ENCODE data around the gene ABI1. TPM values are rescaled to one million over a fixed set of nuclear protein-coding genes. Genes with fewer than 3 reads are reported as not detected.

Gene ABI1
- total RNA-seq, 2 donors from 2014 or later, result 43.3 to 50.5 TPM

DNA sequence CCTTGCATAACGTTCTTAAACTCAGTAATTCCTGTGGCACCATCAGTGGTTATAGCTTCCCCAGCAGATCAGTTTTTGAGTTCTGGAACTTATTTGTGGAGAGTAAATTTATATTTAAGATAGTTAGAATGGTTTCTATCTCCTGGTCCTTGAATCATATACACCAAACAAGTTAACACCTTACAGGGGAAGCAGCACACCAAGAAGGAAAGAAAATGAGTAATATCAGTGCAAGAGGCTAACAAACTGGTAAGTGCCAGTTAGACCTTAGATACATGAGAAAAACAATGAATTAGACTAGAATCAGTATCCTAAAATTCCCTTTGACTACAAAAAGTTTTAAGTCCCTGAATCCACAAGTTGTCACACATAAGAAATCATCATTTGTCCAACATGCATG, 54.2 kb downstream of the ABI1 start:
- Histone ChIP-seq H3K36me3 (no peaks in the 10 kb centered on the region), H3K27ac (no peak overlapping the region), H3K9me3 (no peaks in the 10 kb centered on the region), H3K4me1 (ENCODE audit: control insufficient read depth in 1 of 2, low read depth in 2 of 2) (peaks cover 19 to 25% of the 10 kb centered on the region in 2 donors), H3K4me3 (no peak overlapping the region), H3K27me3 (replicated peaks; ENCODE audit: insufficient read depth) (no peaks in the 10 kb centered on the region)
- TF ChIP-seq, protein P1, sequence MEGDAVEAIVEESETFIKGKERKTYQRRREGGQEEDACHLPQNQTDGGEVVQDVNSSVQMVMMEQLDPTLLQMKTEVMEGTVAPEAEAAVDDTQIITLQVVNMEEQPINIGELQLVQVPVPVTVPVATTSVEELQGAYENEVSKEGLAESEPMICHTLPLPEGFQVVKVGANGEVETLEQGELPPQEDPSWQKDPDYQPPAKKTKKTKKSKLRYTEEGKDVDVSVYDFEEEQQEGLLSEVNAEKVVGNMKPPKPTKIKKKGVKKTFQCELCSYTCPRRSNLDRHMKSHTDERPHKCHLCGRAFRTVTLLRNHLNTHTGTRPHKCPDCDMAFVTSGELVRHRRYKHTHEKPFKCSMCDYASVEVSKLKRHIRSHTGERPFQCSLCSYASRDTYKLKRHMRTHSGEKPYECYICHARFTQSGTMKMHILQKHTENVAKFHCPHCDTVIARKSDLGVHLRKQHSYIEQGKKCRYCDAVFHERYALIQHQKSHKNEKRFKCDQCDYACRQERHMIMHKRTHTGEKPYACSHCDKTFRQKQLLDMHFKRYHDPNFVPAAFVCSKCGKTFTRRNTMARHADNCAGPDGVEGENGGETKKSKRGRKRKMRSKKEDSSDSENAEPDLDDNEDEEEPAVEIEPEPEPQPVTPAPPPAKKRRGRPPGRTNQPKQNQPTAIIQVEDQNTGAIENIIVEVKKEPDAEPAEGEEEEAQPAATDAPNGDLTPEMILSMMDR (IDR thresholded peaks at IDR 0.05), result no peak
- DNase-seq (ENCODE audit: low spot score) (no peak), ATAC-seq (ENCODE audit: insufficient number of reproducible peaks, low FRiP score, low read depth) (no peak)

DNA sequence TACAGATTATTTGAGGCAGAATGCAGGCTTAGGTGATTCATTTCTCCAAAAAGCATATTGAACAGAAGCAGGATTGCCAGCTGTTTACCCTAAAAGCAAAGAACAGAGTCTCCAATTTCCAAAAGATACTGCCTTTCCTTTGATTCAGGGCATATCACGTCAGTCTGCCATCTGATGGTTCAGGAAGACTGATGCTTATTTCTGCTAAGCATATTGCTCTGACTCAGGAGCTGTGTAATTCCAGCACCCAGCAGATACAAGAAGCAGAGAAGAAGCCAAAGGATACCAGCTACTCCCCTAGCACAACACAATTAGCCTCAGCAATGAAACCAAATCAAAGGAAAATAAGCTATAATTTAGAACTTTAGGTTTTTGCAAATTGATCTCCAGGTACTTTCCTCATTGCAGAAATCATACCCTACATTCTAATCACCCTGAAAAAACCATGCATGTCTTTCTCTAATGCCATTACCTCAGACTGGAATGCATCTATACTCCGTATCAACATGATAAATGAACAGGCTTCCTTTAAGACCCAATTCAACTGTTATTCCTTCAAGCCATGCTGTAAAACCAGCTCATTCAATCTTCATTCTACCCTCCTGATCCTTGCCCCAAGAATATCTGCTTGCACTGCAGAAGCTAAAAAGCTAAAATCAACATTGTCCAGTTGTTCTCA, 55.1 kb downstream of the ABI1 start:
- no peak overlapping the region for H3K27ac ChIP-seq
- H3K9me3 ChIP-seq, result no peaks in the 10 kb centered on the region
- TF ChIP-seq, protein P1 (IDR thresholded peaks at IDR 0.05), result no peak
- peaks cover 15 to 25% of the 10 kb centered on the region in 2 donors for H3K4me1 ChIP-seq (ENCODE audit: control insufficient read depth in 1 of 2, low read depth in 2 of 2)
- H3K36me3 ChIP-seq, result no peaks in the 10 kb centered on the region
- DNase-seq (ENCODE audit: low spot score) (no peak), ATAC-seq (ENCODE audit: insufficient number of reproducible peaks, low FRiP score, low read depth) (no peak)
- no peak overlapping the region for H3K4me3 ChIP-seq
- no peaks in the 10 kb centered on the region for H3K27me3 ChIP-seq (replicated peaks; ENCODE audit: insufficient read depth)

DNA sequence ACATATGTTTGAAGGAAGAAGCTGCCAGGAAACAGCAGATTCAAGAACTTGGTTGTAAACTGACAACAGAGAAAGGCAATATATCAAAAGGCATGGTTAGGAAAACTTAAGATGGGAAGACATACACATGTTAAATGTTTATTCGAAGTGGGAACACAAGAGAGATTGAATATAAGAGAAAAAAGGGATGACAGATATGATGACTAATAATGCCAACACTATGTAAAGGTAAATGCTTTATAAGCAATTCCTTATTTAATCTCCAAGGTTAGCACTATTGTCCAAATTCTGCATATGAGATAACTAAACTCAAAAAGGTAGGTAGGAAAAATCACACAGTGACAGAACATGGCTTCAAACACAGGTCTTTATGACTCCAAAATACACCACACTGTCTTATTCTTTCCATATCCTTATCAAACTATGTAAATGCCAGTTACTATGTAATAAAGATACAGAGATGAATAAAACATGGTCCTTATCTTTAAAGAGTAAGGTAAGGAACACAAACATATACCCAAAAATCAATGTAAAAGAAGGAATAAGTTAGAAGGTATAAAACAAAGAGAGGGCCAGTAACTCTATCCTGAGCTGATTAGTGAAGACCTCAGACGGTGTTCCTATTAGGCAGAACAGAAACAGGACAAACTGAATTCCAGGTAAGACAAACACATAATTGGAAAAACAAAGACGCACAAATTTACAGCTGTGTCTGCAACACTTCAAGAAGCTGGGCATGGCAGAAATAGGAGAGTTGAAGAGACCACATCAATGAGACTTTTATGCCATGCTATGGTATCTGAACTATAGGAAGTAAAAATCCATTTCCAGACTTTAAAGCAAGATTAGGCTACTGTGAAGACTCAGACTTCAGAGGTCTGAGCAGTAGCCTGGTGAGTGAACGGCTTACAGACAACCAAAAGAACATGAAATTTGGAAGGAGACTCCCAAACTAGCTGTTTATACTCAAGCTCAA, 56.1 kb downstream of the ABI1 start:
- no peaks in the 10 kb centered on the region for H3K9me3 ChIP-seq
- H3K27me3 ChIP-seq (replicated peaks; ENCODE audit: insufficient read depth), result no peaks in the 10 kb centered on the region
- DNase-seq (ENCODE audit: low spot score) (no peak), ATAC-seq (ENCODE audit: insufficient number of reproducible peaks, low FRiP score, low read depth) (no peak)
- H3K4me1 ChIP-seq (ENCODE audit: control insufficient read depth in 1 of 2, low read depth in 2 of 2), result peaks cover 15 to 25% of the 10 kb centered on the region in 2 donors
- TF ChIP-seq, protein P1 (IDR thresholded peaks at IDR 0.05), result no peak
- H3K36me3 ChIP-seq, result no peaks in the 10 kb centered on the region
- no peak overlapping the region for H3K4me3 ChIP-seq
- no peak overlapping the region for H3K27ac ChIP-seq

DNA sequence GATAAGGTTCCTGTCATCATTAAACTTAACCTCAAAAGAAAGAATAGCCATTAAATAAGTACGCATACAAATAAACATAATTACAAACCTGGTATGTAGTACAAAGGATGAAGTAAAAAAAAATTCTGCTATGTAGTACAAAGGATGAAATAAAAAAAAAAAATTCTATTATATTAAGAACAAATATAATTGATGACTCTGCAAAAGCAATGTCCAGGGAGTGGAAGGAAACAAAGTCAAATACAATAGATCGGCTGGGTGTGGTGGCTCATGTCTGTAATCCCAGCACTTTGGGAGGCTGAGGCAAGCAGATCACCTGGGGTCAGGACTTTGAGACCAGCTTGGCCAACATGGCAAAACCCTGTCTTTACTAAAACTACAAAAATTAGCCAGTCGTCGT, 56.9 kb downstream of the ABI1 start:
- H3K27me3 ChIP-seq (replicated peaks; ENCODE audit: insufficient read depth), result no peaks in the 10 kb centered on the region
- TF ChIP-seq, protein P1 (IDR thresholded peaks at IDR 0.05), result no peak
- DNase-seq (ENCODE audit: low spot score), result no peak
- H3K9me3 ChIP-seq, result no peaks in the 10 kb centered on the region
- no peak for ATAC-seq (ENCODE audit: insufficient number of reproducible peaks, low FRiP score, low read depth)
- H3K36me3 ChIP-seq, result no peaks in the 10 kb centered on the region
- no peak overlapping the region for H3K27ac ChIP-seq
- peaks cover 15 to 25% of the 10 kb centered on the region in 2 donors for H3K4me1 ChIP-seq (ENCODE audit: control insufficient read depth in 1 of 2, low read depth in 2 of 2)
- no peak overlapping the region for H3K4me3 ChIP-seq

DNA sequence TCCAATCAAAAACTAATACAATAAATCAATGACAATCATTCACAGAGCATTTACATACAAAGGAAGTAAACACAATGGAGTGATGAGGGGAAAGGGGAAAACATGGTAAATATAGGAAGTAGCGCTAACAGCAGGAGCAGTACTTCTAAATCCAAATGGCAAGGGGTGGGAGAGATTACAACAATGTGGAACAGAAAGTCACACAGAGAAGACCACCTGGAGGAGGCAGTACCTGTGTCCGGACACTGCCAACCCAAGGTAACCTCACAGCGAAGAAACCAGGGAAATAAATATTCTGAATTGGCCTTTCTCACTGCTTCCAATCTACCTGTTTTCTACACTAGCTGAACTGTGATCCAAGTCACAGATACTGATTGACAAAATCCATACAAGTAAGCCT, 58.2 kb downstream of the ABI1 start:
- Histone ChIP-seq H3K9me3 (no peaks in the 10 kb centered on the region), H3K4me1 (ENCODE audit: control insufficient read depth in 1 of 2, low read depth in 2 of 2) (peaks cover 15 to 25% of the 10 kb centered on the region in 2 donors), H3K27me3 (replicated peaks; ENCODE audit: insufficient read depth) (no peaks in the 10 kb centered on the region), H3K36me3 (no peaks in the 10 kb centered on the region), H3K27ac (no peak overlapping the region), H3K4me3 (no peak overlapping the region)
- TF ChIP-seq, protein P1 (IDR thresholded peaks at IDR 0.05), result no peak
- no peak for ATAC-seq (ENCODE audit: insufficient number of reproducible peaks, low FRiP score, low read depth)
- no peak for DNase-seq (ENCODE audit: low spot score)

Data from thoracic aorta (tissue), 2 donors.